K562 (cell line): Measurements from ENCODE around the gene RERE. TPM values are rescaled to one million over a fixed set of nuclear protein-coding genes. Genes with fewer than 3 reads are reported as not detected.
A peak's percentile ranks its signal among the peaks of the same experiment; 100 is the strongest.

Source experiments
- HMGN3 ChIP-seq: IDR thresholded peaks from 2 replicates; pipeline ENCODE4 v1.6.1; 2011; ENCODE audit warnings: borderline replicate concordance, low read depth, mild to moderate bottlenecking, mixed read lengths, low read length; ENCODE audit not compliant: insufficient read length; ENCODE audit errors: extremely low read depth
- L3MBTL2 ChIP-seq: fragments of 450-650 bp; IDR thresholded peaks from 2 replicates; pipeline ENCODE4 v1.6.1; 2016; ENCODE audit warnings: mild to moderate bottlenecking, moderate library complexity
- MAFK ChIP-seq: IDR thresholded peaks from 2 replicates; pipeline ENCODE4 v1.6.1; 2011; ENCODE audit warnings: low read length, improper control_type of control experiment
- NCOA4 ChIP-seq: fragments of 450-650 bp; IDR thresholded peaks from 2 replicates; pipeline ENCODE4 v1.6.1; 2018; ENCODE audit warnings: mild to moderate bottlenecking; ENCODE audit not compliant: partially characterized antibody
- RBM15 ChIP-seq: fragments of 200-400 bp; formaldehyde crosslinking; IDR thresholded peaks from 2 replicates; pipeline ENCODE4 v1.6.1; 2018; ENCODE audit warnings: mild to moderate bottlenecking, low read length, moderate library complexity; ENCODE audit not compliant: insufficient read depth
- RUNX1 ChIP-seq: sonication (generic); IDR thresholded peaks from 2 replicates; pipeline ENCODE4 v1.6.1; 2016; ENCODE audit warnings: antibody characterized with exemption, low read depth
- SMARCA4 ChIP-seq: fragments of 450-650 bp; IDR thresholded peaks from 2 replicates; pipeline ENCODE4 v1.6.1; 2016
- ZC3H11A ChIP-seq: IDR thresholded peaks from 2 replicates; pipeline ENCODE4 v1.6.1; 2012; ENCODE audit warnings: low read depth, low read length, improper control_type of control experiment
- polyA plus RNA-seq, 8 experiments: library from polyadenylated mRNA; depleted of rRNA in 4 of 8; stranded (reverse) in 5 of 8; unstranded in 3 of 8; fragments of >200 nt; fragmentation: Nextera tagmentation in 2 of 8; fragmentation: Illumina TruSeq in 1 of 8; extraction: Ambion mirVana in 2 of 8; extraction: Trizol in 1 of 8; gene quantifications; 2 replicates each; pipeline versions ENCODE4 v1.2.1 to v1.2.3, GENCODE V29; 2011 to 2014; ENCODE audit warnings: inconsistent platforms in 1 of 8, missing spikeins in 1 of 8
- total RNA-seq, 7 experiments: library from RNA; depleted of rRNA in 6 of 7; stranded (reverse); fragments of >200 nt in 6 of 7; fragmentation: Illumina TruSeq in 2 of 7; extraction: Trizol in 2 of 7; gene quantifications; 2 replicates each; pipeline versions ENCODE4 v1.2.1 to v1.2.3, GENCODE V29; 2011 to 2021; ENCODE audit warnings: low replicate concordance in 1 of 7
- TF ChIP-seq, protein P1 (sequence below): fragments of 250-450 bp; sonication (Bioruptor Pico); IDR thresholded peaks from 2 replicates; pipeline ENCODE4 v1.8.0; 2022; ENCODE audit warnings: inconsistent platforms
- TF ChIP-seq, protein P2 (sequence below): fragments of 250-450 bp; sonication (Bioruptor Pico); IDR thresholded peaks from 2 replicates; pipeline ENCODE4 v1.4.0; 2020
- TF ChIP-seq, protein P3 (sequence below), 2 experiments: fragments of 150-350 bp in 1 of 2; IDR thresholded peaks; 2 replicates each; pipeline ENCODE4 v1.6.1; 2012 to 2016; ENCODE audit warnings: low read depth in 2 of 2, low read length in 2 of 2, mild to moderate bottlenecking in 1 of 2, moderate library complexity in 1 of 2
- TF ChIP-seq, protein P4 (sequence below): sonication (generic); formaldehyde crosslinking; IDR thresholded peaks from 2 replicates; pipeline ENCODE4 v1.8.0; 2022; ENCODE audit warnings: missing genetic modification reagents, mild to moderate bottlenecking, borderline replicate concordance

The RERE gene
- total and polyA plus RNA-seq, 9 of the 15 experiments (the other 6 are each of a cell fraction or from before 2014, with no cell fraction given), result 3.0 to 51.5 (median 13.4) TPM

- no peak for TF ChIP-seq HMGN3
- no peak for TF ChIP-seq L3MBTL2
- TF ChIP-seq, protein P1, sequence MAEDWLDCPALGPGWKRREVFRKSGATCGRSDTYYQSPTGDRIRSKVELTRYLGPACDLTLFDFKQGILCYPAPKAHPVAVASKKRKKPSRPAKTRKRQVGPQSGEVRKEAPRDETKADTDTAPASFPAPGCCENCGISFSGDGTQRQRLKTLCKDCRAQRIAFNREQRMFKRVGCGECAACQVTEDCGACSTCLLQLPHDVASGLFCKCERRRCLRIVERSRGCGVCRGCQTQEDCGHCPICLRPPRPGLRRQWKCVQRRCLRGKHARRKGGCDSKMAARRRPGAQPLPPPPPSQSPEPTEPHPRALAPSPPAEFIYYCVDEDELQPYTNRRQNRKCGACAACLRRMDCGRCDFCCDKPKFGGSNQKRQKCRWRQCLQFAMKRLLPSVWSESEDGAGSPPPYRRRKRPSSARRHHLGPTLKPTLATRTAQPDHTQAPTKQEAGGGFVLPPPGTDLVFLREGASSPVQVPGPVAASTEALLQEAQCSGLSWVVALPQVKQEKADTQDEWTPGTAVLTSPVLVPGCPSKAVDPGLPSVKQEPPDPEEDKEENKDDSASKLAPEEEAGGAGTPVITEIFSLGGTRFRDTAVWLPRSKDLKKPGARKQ (CRISPR knock-in tag), result no peak
- TF ChIP-seq, protein P2, sequence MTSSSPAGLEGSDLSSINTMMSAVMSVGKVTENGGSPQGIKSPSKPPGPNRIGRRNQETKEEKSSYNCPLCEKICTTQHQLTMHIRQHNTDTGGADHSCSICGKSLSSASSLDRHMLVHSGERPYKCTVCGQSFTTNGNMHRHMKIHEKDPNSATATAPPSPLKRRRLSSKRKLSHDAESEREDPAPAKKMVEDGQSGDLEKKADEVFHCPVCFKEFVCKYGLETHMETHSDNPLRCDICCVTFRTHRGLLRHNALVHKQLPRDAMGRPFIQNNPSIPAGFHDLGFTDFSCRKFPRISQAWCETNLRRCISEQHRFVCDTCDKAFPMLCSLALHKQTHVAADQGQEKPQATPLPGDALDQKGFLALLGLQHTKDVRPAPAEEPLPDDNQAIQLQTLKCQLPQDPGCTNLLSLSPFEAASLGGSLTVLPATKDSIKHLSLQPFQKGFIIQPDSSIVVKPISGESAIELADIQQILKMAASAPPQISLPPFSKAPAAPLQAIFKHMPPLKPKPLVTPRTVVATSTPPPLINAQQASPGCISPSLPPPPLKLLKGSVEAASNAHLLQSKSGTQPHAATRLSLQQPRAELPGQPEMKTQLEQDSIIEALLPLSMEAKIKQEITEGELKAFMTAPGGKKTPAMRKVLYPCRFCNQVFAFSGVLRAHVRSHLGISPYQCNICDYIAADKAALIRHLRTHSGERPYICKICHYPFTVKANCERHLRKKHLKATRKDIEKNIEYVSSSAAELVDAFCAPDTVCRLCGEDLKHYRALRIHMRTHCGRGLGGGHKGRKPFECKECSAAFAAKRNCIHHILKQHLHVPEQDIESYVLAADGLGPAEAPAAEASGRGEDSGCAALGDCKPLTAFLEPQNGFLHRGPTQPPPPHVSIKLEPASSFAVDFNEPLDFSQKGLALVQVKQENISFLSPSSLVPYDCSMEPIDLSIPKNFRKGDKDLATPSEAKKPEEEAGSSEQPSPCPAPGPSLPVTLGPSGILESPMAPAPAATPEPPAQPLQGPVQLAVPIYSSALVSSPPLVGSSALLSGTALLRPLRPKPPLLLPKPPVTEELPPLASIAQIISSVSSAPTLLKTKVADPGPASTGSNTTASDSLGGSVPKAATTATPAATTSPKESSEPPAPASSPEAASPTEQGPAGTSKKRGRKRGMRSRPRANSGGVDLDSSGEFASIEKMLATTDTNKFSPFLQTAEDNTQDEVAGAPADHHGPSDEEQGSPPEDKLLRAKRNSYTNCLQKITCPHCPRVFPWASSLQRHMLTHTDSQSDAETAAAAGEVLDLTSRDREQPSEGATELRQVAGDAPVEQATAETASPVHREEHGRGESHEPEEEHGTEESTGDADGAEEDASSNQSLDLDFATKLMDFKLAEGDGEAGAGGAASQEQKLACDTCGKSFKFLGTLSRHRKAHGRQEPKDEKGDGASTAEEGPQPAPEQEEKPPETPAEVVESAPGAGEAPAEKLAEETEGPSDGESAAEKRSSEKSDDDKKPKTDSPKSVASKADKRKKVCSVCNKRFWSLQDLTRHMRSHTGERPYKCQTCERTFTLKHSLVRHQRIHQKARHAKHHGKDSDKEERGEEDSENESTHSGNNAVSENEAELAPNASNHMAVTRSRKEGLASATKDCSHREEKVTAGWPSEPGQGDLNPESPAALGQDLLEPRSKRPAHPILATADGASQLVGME (CRISPR knock-in tag), result no peak
- no peak for TF ChIP-seq RBM15
- no peak for TF ChIP-seq ZC3H11A
- TF ChIP-seq MAFK, result no peak
- TF ChIP-seq, protein P3, sequence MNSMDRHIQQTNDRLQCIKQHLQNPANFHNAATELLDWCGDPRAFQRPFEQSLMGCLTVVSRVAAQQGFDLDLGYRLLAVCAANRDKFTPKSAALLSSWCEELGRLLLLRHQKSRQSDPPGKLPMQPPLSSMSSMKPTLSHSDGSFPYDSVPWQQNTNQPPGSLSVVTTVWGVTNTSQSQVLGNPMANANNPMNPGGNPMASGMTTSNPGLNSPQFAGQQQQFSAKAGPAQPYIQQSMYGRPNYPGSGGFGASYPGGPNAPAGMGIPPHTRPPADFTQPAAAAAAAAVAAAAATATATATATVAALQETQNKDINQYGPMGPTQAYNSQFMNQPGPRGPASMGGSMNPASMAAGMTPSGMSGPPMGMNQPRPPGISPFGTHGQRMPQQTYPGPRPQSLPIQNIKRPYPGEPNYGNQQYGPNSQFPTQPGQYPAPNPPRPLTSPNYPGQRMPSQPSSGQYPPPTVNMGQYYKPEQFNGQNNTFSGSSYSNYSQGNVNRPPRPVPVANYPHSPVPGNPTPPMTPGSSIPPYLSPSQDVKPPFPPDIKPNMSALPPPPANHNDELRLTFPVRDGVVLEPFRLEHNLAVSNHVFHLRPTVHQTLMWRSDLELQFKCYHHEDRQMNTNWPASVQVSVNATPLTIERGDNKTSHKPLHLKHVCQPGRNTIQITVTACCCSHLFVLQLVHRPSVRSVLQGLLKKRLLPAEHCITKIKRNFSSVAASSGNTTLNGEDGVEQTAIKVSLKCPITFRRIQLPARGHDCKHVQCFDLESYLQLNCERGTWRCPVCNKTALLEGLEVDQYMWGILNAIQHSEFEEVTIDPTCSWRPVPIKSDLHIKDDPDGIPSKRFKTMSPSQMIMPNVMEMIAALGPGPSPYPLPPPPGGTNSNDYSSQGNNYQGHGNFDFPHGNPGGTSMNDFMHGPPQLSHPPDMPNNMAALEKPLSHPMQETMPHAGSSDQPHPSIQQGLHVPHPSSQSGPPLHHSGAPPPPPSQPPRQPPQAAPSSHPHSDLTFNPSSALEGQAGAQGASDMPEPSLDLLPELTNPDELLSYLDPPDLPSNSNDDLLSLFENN (IDR thresholded peaks at IDR 0.05; ENCODE audit: low read depth in 2 of 2, low read length in 2 of 2), result peak in 1 of 2 experiments; percentile 87; a peak in 2 of 4 replicates
- peak; percentile 99 for TF ChIP-seq RUNX1
- TF ChIP-seq, protein P4, sequence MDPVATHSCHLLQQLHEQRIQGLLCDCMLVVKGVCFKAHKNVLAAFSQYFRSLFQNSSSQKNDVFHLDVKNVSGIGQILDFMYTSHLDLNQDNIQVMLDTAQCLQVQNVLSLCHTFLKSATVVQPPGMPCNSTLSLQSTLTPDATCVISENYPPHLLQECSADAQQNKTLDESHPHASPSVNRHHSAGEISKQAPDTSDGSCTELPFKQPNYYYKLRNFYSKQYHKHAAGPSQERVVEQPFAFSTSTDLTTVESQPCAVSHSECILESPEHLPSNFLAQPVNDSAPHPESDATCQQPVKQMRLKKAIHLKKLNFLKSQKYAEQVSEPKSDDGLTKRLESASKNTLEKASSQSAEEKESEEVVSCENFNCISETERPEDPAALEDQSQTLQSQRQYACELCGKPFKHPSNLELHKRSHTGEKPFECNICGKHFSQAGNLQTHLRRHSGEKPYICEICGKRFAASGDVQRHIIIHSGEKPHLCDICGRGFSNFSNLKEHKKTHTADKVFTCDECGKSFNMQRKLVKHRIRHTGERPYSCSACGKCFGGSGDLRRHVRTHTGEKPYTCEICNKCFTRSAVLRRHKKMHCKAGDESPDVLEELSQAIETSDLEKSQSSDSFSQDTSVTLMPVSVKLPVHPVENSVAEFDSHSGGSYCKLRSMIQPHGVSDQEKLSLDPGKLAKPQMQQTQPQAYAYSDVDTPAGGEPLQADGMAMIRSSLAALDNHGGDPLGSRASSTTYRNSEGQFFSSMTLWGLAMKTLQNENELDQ (CRISPR knock-in tag), result peak; percentile 77; the same call in 1 of the 2 replicates
- TF ChIP-seq NCOA4, result no peak
- peak; percentile 99 for TF ChIP-seq SMARCA4
These were observed 191.2 kb downstream of the RERE start (continued) for GRCh38 chr1:8625981-8626898.
